ENCODE data around the gene HADH.

HADH gene

DNA sequence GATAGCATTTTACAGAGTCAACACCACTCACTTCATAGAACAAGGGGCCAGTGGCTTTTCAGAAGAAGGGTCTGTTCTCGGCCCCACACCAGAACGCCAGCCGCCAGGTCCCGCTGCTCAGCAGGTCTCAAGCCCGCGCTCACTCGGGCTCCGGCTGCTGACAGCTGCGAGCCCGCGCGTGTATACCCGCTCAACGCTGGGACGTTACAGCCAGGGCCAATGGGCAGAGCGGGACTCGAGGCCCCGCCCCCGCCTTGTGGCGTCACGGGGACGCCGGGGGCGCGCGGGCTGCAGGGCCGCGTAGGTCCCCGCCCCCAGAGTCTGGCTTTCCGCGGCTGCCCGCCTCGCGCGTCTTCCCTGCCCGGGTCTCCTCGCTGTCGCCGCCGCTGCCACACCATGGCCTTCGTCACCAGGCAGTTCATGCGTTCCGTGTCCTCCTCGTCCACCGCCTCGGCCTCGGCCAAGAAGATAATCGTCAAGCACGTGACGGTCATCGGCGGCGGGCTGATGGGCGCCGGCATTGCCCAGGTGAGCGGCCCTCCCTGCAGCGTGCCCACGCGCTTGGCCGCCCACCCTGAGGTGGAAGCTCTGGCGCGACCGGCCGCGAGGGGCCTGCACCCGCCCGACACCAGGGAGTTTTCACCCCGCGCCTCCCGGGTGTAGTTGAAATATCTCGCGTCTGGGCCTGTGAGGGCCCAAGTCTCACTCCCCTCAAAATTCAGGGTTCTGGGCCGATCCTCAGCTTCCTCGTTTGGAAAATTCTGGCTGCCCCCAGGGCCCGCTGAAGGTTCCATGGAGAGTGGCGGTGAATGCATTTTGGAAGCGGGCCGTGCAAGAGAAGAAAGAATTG, at the start of gene HADH:
Gene HADH (plus strand): TSS at position 353 of the 850 bp plus-strand sequence. CDS start 44 bp downstream, at position 397.
- ChIA-PET POLR2A (no interaction called here), CTCF (interaction anchor here (0.6 kb wide), 1 partner anchor 1443 kb away, joined by 3 read pairs; no protein-coding TSS in a partner anchor)
- Histone ChIP-seq H3K36me3 (ENCODE audit: control insufficient read depth in 2 of 2, insufficient read depth in 1 of 2, low read length in 2 of 2) (no peaks in the 10 kb centered on the region), H3K9me3 (ENCODE audit: control insufficient read depth, insufficient read depth, low read depth, low read length) (no peaks in the 10 kb centered on the region), H3K4me3 (ENCODE audit: low read depth, low read length) (peak within 1 kb of the TSS; percentile 64), H3K27ac (ENCODE audit: extremely low read depth, low read depth, low read length) (peak within 1 kb of the TSS; percentile 80), H3K4me1 (ENCODE audit: control insufficient read depth, insufficient read depth, low read length) (peaks cover 11% of the 10 kb centered on the region)
- TF ChIP-seq ZNF629 (tag by site-specific recombination; IDR thresholded peaks at IDR 0.05) (peak; percentile 96), ZBTB7A (tag by site-specific recombination; IDR thresholded peaks at IDR 0.05; ENCODE audit: low read depth) (peak; percentile 13; the same call in 1 of the 2 replicates), ZNF335 (tag by site-specific recombination; conservative IDR thresholded peaks at IDR 0.05) (peak; percentile 77), ZNF830 (tag by site-specific recombination; IDR thresholded peaks at IDR 0.05; ENCODE audit: low read depth) (no peak), TCF7L2 (IDR thresholded peaks at IDR 0.05; ENCODE audit: borderline replicate concordance, low read depth, low read length) (no peak), HOXA7 (CRISPR knock-in tag; IDR thresholded peaks at IDR 0.05; ENCODE audit: borderline replicate concordance) (no peak), ZNF112 (tag by site-specific recombination; IDR thresholded peaks at IDR 0.05) (no peak), ZNF274 (IDR thresholded peaks at IDR 0.05; ENCODE audit: low read length) (no peak), ZNF274 (tag by site-specific recombination; IDR thresholded peaks at IDR 0.05; ENCODE audit: borderline replicate concordance) (no peak), ZNF654 (tag by site-specific recombination; IDR thresholded peaks at IDR 0.05; ENCODE audit: low read depth) (no peak), ZFHX2 (tag by site-specific recombination; conservative IDR thresholded peaks at IDR 0.05) (peak; percentile 95), ZNF133 (tag by site-specific recombination; IDR thresholded peaks at IDR 0.05) (no peak), ZEB2 (tag by site-specific recombination; IDR thresholded peaks at IDR 0.05) (no peak), ZBTB20 (tag by site-specific recombination; IDR thresholded peaks at IDR 0.05) (peak; percentile 80), ZBTB8A (tag by site-specific recombination; IDR thresholded peaks at IDR 0.05) (peak; percentile 90), ZNF324 (tag by site-specific recombination; IDR thresholded peaks at IDR 0.05) (0 out of 2 replicates have a peak, but pooled peaks have one; percentile 20), FEZF1 (tag by site-specific recombination; IDR thresholded peaks at IDR 0.05) (no peak), KLF10 (tag by site-specific recombination; IDR thresholded peaks at IDR 0.05) (peak; percentile 62; the same call in 1 of the 2 replicates), ZNF521 (tag by site-specific recombination; IDR thresholded peaks at IDR 0.05) (no peak), ZNF600 (tag by site-specific recombination; IDR thresholded peaks at IDR 0.05) (peak; percentile 39), SP3 (tag by site-specific recombination; IDR thresholded peaks at IDR 0.05) (peak; percentile 60), HOXC10 (CRISPR knock-in tag; IDR thresholded peaks at IDR 0.05) (no peak), ZNF558 (tag by site-specific recombination; IDR thresholded peaks at IDR 0.05) (no peak), ZNF529 (tag by site-specific recombination; IDR thresholded peaks at IDR 0.05; ENCODE audit: insufficient replicate concordance) (no peak), GFI1B (tag by site-specific recombination; IDR thresholded peaks at IDR 0.05) (no peak), RBAK (tag by site-specific recombination; IDR thresholded peaks at IDR 0.05) (no peak), ZNF2 (tag by site-specific recombination; IDR thresholded peaks at IDR 0.05) (peak; percentile 23; the same call in 1 of the 2 replicates), ZNF155 (tag by site-specific recombination; IDR thresholded peaks at IDR 0.05) (no peak)
- TF ChIP-seq, protein P1, sequence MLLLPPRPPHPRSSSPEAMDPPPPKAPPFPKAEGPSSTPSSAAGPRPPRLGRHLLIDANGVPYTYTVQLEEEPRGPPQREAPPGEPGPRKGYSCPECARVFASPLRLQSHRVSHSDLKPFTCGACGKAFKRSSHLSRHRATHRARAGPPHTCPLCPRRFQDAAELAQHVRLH (tag by site-specific recombination; IDR thresholded peaks at IDR 0.05): no peak
- TF ChIP-seq, protein P2, sequence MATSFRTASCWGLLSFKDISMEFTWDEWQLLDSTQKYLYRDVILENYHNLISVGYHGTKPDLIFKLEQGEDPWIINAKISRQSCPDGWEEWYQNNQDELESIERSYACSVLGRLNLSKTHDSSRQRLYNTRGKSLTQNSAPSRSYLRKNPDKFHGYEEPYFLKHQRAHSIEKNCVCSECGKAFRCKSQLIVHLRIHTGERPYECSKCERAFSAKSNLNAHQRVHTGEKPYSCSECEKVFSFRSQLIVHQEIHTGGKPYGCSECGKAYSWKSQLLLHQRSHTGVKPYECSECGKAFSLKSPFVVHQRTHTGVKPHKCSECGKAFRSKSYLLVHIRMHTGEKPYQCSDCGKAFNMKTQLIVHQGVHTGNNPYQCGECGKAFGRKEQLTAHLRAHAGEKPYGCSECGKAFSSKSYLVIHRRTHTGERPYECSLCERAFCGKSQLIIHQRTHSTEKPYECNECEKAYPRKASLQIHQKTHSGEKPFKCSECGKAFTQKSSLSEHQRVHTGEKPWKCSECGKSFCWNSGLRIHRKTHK (tag by site-specific recombination; IDR thresholded peaks at IDR 0.05): no peak
- TF ChIP-seq, protein P3, sequence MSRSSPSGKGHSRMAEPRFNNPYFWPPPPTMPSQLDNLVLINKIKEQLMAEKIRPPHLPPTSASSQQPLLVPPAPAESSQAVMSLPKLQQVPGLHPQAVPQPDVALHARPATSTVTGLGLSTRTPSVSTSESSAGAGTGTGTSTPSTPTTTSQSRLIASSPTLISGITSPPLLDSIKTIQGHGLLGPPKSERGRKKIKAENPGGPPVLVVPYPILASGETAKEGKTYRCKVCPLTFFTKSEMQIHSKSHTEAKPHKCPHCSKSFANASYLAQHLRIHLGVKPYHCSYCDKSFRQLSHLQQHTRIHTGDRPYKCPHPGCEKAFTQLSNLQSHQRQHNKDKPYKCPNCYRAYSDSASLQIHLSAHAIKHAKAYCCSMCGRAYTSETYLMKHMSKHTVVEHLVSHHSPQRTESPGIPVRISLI (tag by site-specific recombination; IDR thresholded peaks at IDR 0.05): 0 out of 2 replicates have a peak, but pooled peaks have one; percentile 25
- TF ChIP-seq, protein P4, sequence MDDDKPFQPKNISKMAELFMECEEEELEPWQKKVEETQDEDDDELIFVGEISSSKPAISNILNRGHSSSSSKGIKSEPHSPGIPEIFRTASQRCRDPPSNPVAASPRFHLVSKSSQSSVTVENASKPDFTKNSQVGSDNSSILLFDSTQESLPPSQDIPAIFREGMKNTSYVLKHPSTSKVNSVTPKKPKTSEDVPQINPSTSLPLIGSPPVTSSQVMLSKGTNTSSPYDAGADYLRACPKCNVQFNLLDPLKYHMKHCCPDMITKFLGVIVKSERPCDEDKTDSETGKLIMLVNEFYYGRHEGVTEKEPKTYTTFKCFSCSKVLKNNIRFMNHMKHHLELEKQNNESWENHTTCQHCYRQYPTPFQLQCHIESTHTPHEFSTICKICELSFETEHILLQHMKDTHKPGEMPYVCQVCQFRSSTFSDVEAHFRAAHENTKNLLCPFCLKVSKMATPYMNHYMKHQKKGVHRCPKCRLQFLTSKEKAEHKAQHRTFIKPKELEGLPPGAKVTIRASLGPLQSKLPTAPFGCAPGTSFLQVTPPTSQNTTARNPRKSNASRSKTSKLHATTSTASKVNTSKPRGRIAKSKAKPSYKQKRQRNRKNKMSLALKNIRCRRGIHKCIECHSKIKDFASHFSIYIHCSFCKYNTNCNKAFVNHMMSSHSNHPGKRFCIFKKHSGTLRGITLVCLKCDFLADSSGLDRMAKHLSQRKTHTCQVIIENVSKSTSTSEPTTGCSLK (tag by site-specific recombination; IDR thresholded peaks at IDR 0.05): no peak
- TF ChIP-seq, protein P5, sequence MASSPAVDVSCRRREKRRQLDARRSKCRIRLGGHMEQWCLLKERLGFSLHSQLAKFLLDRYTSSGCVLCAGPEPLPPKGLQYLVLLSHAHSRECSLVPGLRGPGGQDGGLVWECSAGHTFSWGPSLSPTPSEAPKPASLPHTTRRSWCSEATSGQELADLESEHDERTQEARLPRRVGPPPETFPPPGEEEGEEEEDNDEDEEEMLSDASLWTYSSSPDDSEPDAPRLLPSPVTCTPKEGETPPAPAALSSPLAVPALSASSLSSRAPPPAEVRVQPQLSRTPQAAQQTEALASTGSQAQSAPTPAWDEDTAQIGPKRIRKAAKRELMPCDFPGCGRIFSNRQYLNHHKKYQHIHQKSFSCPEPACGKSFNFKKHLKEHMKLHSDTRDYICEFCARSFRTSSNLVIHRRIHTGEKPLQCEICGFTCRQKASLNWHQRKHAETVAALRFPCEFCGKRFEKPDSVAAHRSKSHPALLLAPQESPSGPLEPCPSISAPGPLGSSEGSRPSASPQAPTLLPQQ (tag by site-specific recombination; IDR thresholded peaks at IDR 0.05): 0 out of 2 replicates have a peak, but pooled peaks have one; percentile 26
